Naive B cell (primary cell): ENCODE results near the gene CEP72. TPM values are rescaled to one million over a fixed set of nuclear protein-coding genes. Genes with fewer than 3 reads are reported as not detected.
A peak's percentile ranks its signal among the peaks of the same experiment; 100 is the strongest.
"Not testable (repeated sequence)": the region's sequence is repeated elsewhere in the genome, so short reads cannot be mapped to it uniquely, and the experiment has no call there.

Source experiments
- ATAC-seq, 2 donors: fragments of 150-1000 bp; cut with Tn5 transposase; 2 replicates each; pipeline ENCODE4 v1.10.0; 2021; ENCODE audit warnings: low read depth in 2 of 2, mild to moderate bottlenecking in 2 of 2, moderate library complexity in 2 of 2
- DNase-seq: peaks from one replicate; pipeline ENCODE4 v3.0.0; 2022
- H3K27ac Mint-ChIP-seq, 6 donors: one replicate each; pipeline ENCODE4 v1.8.0; 2020 to 2022; ENCODE audit warnings: mild to moderate bottlenecking in 6 of 6, mixed read lengths in 6 of 6, moderate library complexity in 5 of 6, inconsistent platforms in 2 of 6
- H3K27me3 Mint-ChIP-seq, 3 donors: one replicate each; pipeline ENCODE4 v1.8.0; 2021 to 2022; ENCODE audit warnings: mixed read lengths in 3 of 3, mild to moderate bottlenecking in 1 of 3
- H3K36me3 Mint-ChIP-seq, 2 donors: one replicate each; pipeline ENCODE4 v1.8.0; 2020 to 2022; ENCODE audit warnings: mixed read lengths in 2 of 2, inconsistent platforms in 1 of 2, mild to moderate bottlenecking in 1 of 2
- H3K4me1 Mint-ChIP-seq, 3 donors: one replicate each; pipeline ENCODE4 v1.8.0; 2020 to 2022; ENCODE audit warnings: mixed read lengths in 3 of 3, inconsistent platforms in 1 of 3, mild to moderate bottlenecking in 1 of 3, moderate library complexity in 1 of 3
- H3K4me3 Mint-ChIP-seq, 8 donors: one replicate each; pipeline ENCODE4 v1.8.0; 2020 to 2022; ENCODE audit warnings: mild to moderate bottlenecking in 8 of 8, mixed read lengths in 8 of 8, moderate library complexity in 8 of 8, inconsistent platforms in 2 of 8
- H3K9me3 Mint-ChIP-seq, 7 donors: one replicate each; pipeline ENCODE4 v1.8.0; 2020 to 2022; ENCODE audit warnings: mixed read lengths in 7 of 7, mild to moderate bottlenecking in 5 of 7, inconsistent platforms in 2 of 7, moderate library complexity in 1 of 7
- polyA plus RNA-seq, 6 donors: library from polyadenylated mRNA; unstranded; fragments of 300-500 nt; fragmentation: Illumina TruSeq; gene quantifications; one replicate each; pipeline ENCODE4 v1.2.3, GENCODE V29; 2021; ENCODE audit warnings: low read depth in 6 of 6

The CEP72 gene
- polyA plus RNA-seq, 6 donors from 2014 or later, result 1.9 to 7.8 (median 2.9) TPM; not detected in 1

GRCh38 chr5:573206-573605 lies 38.9 kb upstream of the CEP72 start:
- peaks cover 0 to 7% (median 3%) of the 10 kb centered on the region in 3 donors for H3K4me1 Mint-ChIP-seq
- H3K9me3 Mint-ChIP-seq, result peaks cover 13 to 39% (median 29%) of the 10 kb centered on the region in 7 donors
- no peak for DNase-seq
- no peak overlapping the region for H3K4me3 Mint-ChIP-seq
- ATAC-seq, result no peak
- peaks cover 38 to 63% (median 39%) of the 10 kb centered on the region in 3 donors for H3K27me3 Mint-ChIP-seq
- H3K27ac Mint-ChIP-seq, result no peak overlapping the region
- H3K36me3 Mint-ChIP-seq, result peaks cover 4 to 20% of the 10 kb centered on the region in 2 donors

DNA sequence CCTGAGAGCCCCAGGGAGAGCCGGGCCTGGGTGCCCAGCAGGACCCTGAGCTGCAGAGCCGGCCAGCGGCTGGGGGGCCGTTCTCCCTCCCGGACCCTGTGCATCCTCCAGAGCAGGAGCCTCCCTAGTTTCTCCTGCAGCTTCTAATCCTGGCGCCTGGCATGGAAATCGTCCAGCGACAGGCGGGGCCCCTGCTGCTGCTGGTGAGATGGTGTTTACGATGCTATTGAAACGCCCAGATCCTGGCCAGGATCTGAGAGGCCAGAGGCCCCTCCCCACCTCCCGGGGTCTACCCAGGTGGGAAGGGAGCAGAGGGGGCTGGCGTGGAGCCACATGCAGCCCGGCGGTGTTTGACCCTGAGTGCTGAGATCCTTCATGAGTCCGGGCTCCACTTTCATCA lies 38.2 kb upstream of the CEP72 start:
- Mint-ChIP-seq H3K4me3 (no peak overlapping the region), H3K27me3 (peaks cover 39 to 63% (median 42%) of the 10 kb centered on the region in 3 donors)

DNA sequence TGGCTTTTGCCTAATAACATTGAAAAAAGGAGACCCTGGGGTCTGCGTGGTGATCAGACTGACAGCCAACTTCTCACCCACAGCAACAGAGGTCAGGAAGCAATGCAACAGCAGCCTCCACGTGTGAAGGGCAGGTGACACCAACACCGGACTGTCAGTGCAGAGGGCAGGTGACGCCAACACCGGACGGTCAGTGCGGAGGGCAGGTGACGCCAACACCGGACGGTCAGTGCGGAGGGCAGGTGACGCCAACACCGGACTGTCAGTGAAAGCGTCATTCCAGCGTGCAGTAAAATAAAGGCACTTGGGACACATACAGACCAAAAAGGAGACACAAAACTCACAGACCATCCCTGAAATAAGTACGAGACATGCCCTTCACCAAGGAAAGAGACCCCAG lies 37.2 kb upstream of the CEP72 start:
- Mint-ChIP-seq H3K9me3 (peaks cover 17 to 49% (median 33%) of the 10 kb centered on the region in 7 donors), H3K36me3 (peaks cover 7 to 20% of the 10 kb centered on the region in 2 donors), H3K4me3 (peak overlapping the region in 1 of 8 donors; percentile 32), H3K27ac (no peak overlapping the region), H3K27me3 (peaks cover 40 to 64% (median 45%) of the 10 kb centered on the region in 3 donors), H3K4me1 (peaks cover 0 to 5% (median 3%) of the 10 kb centered on the region in 3 donors)
- ATAC-seq, result no peak
- DNase-seq, result no peak

More for the DNA sequence above, 38.2 kb upstream of the CEP72 start:
- H3K4me1 Mint-ChIP-seq, result peaks cover 0 to 5% (median 3%) of the 10 kb centered on the region in 3 donors
- DNase-seq (no peak), ATAC-seq (no peak)
- peaks cover 17 to 47% (median 33%) of the 10 kb centered on the region in 7 donors for H3K9me3 Mint-ChIP-seq
- H3K27ac Mint-ChIP-seq, result no peak overlapping the region
- H3K36me3 Mint-ChIP-seq, result peaks cover 7 to 20% of the 10 kb centered on the region in 2 donors

DNA sequence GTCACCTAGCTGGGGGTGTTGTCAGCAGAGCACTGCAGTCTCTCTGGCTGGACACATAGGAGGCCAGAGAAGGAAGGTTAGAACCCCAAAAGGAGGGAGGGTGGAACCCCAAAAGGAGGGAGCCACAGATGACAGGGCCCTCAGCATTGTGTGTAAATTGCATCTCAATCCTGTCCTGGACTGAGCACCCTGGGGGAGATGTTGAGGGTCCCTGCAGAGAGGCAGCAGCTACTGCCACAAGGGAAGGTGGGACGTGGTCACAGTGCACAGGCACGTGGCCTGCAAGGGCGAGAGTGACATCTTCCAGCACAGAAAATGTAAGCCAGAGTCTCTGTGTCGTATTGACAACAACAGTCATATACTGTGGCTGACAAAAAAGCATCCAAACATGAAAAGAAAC lies 36.5 kb upstream of the CEP72 start:
- H3K9me3 Mint-ChIP-seq, result peaks cover 17 to 49% (median 33%) of the 10 kb centered on the region in 7 donors

GRCh38 chr5:577214-577613 lies 34.9 kb upstream of the CEP72 start:
- not testable (repeated sequence) for DNase-seq, H3K27ac Mint-ChIP-seq, H3K4me1 Mint-ChIP-seq, ATAC-seq, H3K4me3 Mint-ChIP-seq
- Mint-ChIP-seq H3K27me3 (peaks cover 59 to 86% (median 63%) of the 10 kb centered on the region in 3 donors), H3K36me3 (peaks cover 7 to 20% of the 10 kb centered on the region in 2 donors), H3K9me3 (peaks cover 17 to 49% (median 33%) of the 10 kb centered on the region in 7 donors)

More for the DNA sequence above, 36.5 kb upstream of the CEP72 start:
- peaks cover 47 to 71% (median 51%) of the 10 kb centered on the region in 3 donors for H3K27me3 Mint-ChIP-seq
- H3K4me1 Mint-ChIP-seq, result peaks cover 0 to 5% (median 3%) of the 10 kb centered on the region in 3 donors
- DNase-seq, result no peak
- peaks cover 7 to 20% of the 10 kb centered on the region in 2 donors for H3K36me3 Mint-ChIP-seq
- H3K27ac Mint-ChIP-seq, result no peak overlapping the region
- peak overlapping the region in 1 of 8 donors; percentile 32 for H3K4me3 Mint-ChIP-seq
- ATAC-seq, result no peak

DNA sequence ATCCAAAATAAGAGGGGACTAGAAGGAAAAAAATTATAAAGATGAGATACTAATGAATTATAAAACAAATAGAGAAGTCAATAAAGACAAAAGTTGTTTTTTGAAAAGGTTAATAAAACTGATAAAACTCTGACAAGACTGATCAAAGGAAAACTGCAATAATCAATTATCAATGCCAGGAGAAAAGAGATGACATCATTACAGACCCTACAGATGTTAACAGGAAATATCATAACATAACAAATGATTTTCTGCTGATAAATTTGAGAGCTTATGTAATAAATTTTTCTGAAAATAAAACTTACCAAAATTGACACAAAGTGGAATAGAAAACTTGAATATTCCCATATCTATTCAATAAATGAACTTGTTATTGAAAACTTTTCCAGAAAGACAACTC lies 34.3 kb upstream of the CEP72 start:
- DNase-seq, result no peak
- no peak overlapping the region for H3K4me3 Mint-ChIP-seq
- H3K27ac Mint-ChIP-seq, result no peak overlapping the region
- H3K27me3 Mint-ChIP-seq, result peaks cover 59 to 86% (median 66%) of the 10 kb centered on the region in 3 donors
- H3K36me3 Mint-ChIP-seq, result peaks cover 7 to 20% of the 10 kb centered on the region in 2 donors
- H3K4me1 Mint-ChIP-seq, result no peaks in the 10 kb centered on the region
- no peak for ATAC-seq
- H3K9me3 Mint-ChIP-seq, result peaks cover 17 to 49% (median 33%) of the 10 kb centered on the region in 7 donors

- DNase-seq, result no peak
- peaks cover 7 to 28% of the 10 kb centered on the region in 2 donors for H3K36me3 Mint-ChIP-seq
- peaks cover 23 to 49% (median 33%) of the 10 kb centered on the region in 7 donors for H3K9me3 Mint-ChIP-seq
- peaks cover 55 to 86% (median 69%) of the 10 kb centered on the region in 3 donors for H3K27me3 Mint-ChIP-seq
- no peak for ATAC-seq
- H3K27ac Mint-ChIP-seq, result no peak overlapping the region
- H3K4me1 Mint-ChIP-seq, result peaks cover 0 to 6% (median 0%) of the 10 kb centered on the region in 3 donors
- no peak overlapping the region for H3K4me3 Mint-ChIP-seq
Observed at GRCh38 chr5:579211-579610, 32.9 kb upstream of the CEP72 start.

DNA sequence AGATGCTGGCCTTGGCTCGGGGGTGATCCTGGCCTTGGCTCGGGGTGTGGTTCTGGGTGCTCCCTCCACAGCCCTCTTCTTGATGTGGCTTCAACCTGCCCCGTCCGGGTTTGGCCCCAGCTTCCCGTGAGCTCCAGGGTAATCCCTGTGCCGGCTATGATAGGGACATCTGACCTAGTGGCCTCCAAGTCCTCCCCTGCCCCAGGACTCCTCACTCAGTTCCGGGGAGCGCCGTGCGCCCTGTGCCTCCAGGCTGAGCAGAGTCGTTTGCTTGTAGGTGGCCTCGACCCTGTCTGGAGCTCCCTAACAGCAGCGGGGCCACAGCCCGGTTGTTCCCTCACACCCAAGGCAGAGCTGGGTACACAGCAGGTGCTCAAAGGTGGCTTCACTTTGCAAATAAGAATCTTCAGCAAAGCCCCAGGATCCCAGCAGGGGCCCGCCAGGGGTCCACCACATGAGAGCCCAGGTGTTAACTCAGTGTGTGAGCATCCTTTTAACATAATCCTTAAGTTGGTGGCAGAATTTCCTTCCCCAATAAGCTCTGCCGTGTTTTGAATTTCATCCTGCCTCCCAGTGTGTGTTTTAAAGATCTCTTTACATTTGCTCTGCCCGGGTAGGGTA lies 32.3 kb upstream of the CEP72 start:
- ATAC-seq (no peak), DNase-seq (no peak)
- Mint-ChIP-seq H3K4me3 (no peak overlapping the region), H3K9me3 (peaks cover 23 to 43% (median 33%) of the 10 kb centered on the region in 7 donors), H3K27ac (no peak overlapping the region), H3K36me3 (peaks cover 7 to 27% of the 10 kb centered on the region in 2 donors), H3K27me3 (peaks cover 49 to 82% (median 65%) of the 10 kb centered on the region in 3 donors), H3K4me1 (peaks cover 0 to 6% (median 0%) of the 10 kb centered on the region in 3 donors)

GRCh38 chr5:580436-580835 lies 31.7 kb upstream of the CEP72 start:
- ATAC-seq (no peak), DNase-seq (no peak)
- Mint-ChIP-seq H3K9me3 (peaks cover 18 to 37% (median 31%) of the 10 kb centered on the region in 7 donors), H3K4me3 (no peak overlapping the region), H3K36me3 (peaks cover 7 to 21% of the 10 kb centered on the region in 2 donors), H3K4me1 (peaks cover 0 to 6% (median 0%) of the 10 kb centered on the region in 3 donors), H3K27me3 (peaks cover 44 to 82% (median 65%) of the 10 kb centered on the region in 3 donors), H3K27ac (no peak overlapping the region)

- H3K36me3 Mint-ChIP-seq, result peaks cover 7 to 13% of the 10 kb centered on the region in 2 donors
- DNase-seq, result no peak
- peaks cover 12 to 29% (median 23%) of the 10 kb centered on the region in 7 donors for H3K9me3 Mint-ChIP-seq
- H3K27me3 Mint-ChIP-seq, result peaks cover 39 to 82% (median 70%) of the 10 kb centered on the region in 3 donors
- no peak overlapping the region for H3K27ac Mint-ChIP-seq
- no peak for ATAC-seq
- no peak overlapping the region for H3K4me3 Mint-ChIP-seq
- peaks cover 0 to 6% (median 0%) of the 10 kb centered on the region in 3 donors for H3K4me1 Mint-ChIP-seq
Observed at GRCh38 chr5:581266-581665, 30.9 kb upstream of the CEP72 start.

DNA sequence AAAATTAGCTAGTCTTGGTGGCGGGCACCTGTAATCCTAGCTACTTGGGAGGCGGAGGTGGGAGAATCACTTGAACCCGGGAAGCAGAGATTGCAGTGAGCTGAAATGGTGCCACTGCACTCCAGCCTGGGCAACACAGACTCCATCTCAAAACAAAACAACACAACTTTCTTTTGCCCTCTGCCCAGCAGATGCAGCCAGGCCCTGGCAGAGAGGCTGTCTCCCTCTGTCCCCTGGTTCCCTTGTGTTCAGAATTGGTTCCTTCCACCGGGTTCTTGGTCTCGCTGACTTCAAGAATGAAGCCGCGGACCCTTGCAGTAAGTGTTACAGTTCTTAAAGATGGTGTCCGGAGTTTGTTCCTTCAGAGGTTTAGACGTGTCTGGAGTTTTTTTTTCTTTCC lies 30.2 kb upstream of the CEP72 start:
- Mint-ChIP-seq H3K27me3 (peaks cover 36 to 85% (median 73%) of the 10 kb centered on the region in 3 donors), H3K27ac (no peak overlapping the region), H3K4me1 (peaks cover 0 to 6% (median 0%) of the 10 kb centered on the region in 3 donors), H3K4me3 (no peak overlapping the region), H3K9me3 (peaks cover 10 to 23% (median 16%) of the 10 kb centered on the region in 7 donors), H3K36me3 (peaks cover 4 to 9% of the 10 kb centered on the region in 2 donors)
- ATAC-seq (no peak), DNase-seq (no peak)

GRCh38 chr5:582445-582844 lies 29.7 kb upstream of the CEP72 start:
- not testable (repeated sequence) for H3K4me3 Mint-ChIP-seq, H3K4me1 Mint-ChIP-seq, H3K36me3 Mint-ChIP-seq, DNase-seq, H3K27ac Mint-ChIP-seq, ATAC-seq
- H3K27me3 Mint-ChIP-seq, result peaks cover 37 to 86% (median 75%) of the 10 kb centered on the region in 3 donors
- peaks cover 5 to 18% (median 12%) of the 10 kb centered on the region in 7 donors for H3K9me3 Mint-ChIP-seq

GRCh38 chr5:582936-583635 lies 29.1 kb upstream of the CEP72 start:
- DNase-seq (no peak), ATAC-seq (no peak)
- peaks cover 0 to 6% (median 0%) of the 10 kb centered on the region in 3 donors for H3K4me1 Mint-ChIP-seq
- no peak overlapping the region for H3K27ac Mint-ChIP-seq
- peaks cover 3 to 12% (median 7%) of the 10 kb centered on the region in 7 donors for H3K9me3 Mint-ChIP-seq
- peaks cover 4 to 9% of the 10 kb centered on the region in 2 donors for H3K36me3 Mint-ChIP-seq
- H3K27me3 Mint-ChIP-seq, result peaks cover 42 to 91% (median 80%) of the 10 kb centered on the region in 3 donors
- no peak overlapping the region for H3K4me3 Mint-ChIP-seq
